Hepatocyte (in vitro differentiated cells): ENCODE measurements around the gene FOSB. TPM values are rescaled to one million over a fixed set of nuclear protein-coding genes. Genes with fewer than 3 reads are reported as not detected.

Source experiments
- DNase-seq: peaks from one replicate; pipeline ENCODE4 v3.0.0-alpha.2; 2016; ENCODE audit warnings: low spot score
- H2AFZ ChIP-seq: fragments of 200-600 bp; sonication (generic); 2 replicates; pipeline ENCODE4 v1.6.0; 2016; ENCODE audit warnings: antibody characterized with exemption, mild to moderate bottlenecking
- H3K27ac ChIP-seq: fragments of 200-600 bp; sonication (generic); 2 replicates; pipeline ENCODE4 v1.5.1; 2016; ENCODE audit warnings: mild to moderate bottlenecking
- H3K27me3 ChIP-seq: fragments of 200-600 bp; sonication (generic); 2 replicates; pipeline ENCODE4 v1.6.1; 2016
- H3K36me3 ChIP-seq: fragments of 200-600 bp; sonication (generic); replicated peaks from 2 replicates; pipeline ENCODE4 v1.5.1; 2016; ENCODE audit warnings: low read depth; ENCODE audit not compliant: insufficient read depth
- H3K4me1 ChIP-seq: fragments of 200-600 bp; sonication (generic); 2 replicates; pipeline ENCODE4 v1.5.1; 2016; ENCODE audit warnings: mild to moderate bottlenecking, moderate library complexity; ENCODE audit not compliant: insufficient read depth
- H3K4me2 ChIP-seq: fragments of 200-600 bp; sonication (generic); 2 replicates; pipeline ENCODE4 v1.6.0; 2016
- H3K4me3 ChIP-seq: fragments of 200-600 bp; sonication (generic); 2 replicates; pipeline ENCODE4 v1.5.1; 2016; ENCODE audit warnings: mild to moderate bottlenecking
- H3K79me2 ChIP-seq: fragments of 200-600 bp; sonication (generic); 2 replicates; pipeline ENCODE4 v1.6.0; 2017; ENCODE audit warnings: mild to moderate bottlenecking
- H3K9me2 ChIP-seq: fragments of 200-600 bp; sonication (generic); replicated peaks from 2 replicates; pipeline ENCODE4 v1.6.0; 2017; ENCODE audit warnings: mild to moderate bottlenecking; ENCODE audit not compliant: insufficient read depth
- H3K9me3 ChIP-seq: fragments of 200-600 bp; sonication (generic); 2 replicates; pipeline ENCODE4 v1.5.1; 2016; ENCODE audit warnings: low read depth, mild to moderate bottlenecking
- H4K20me1 ChIP-seq: fragments of 200-600 bp; sonication (generic); 2 replicates; pipeline ENCODE4 v1.6.0; 2016; ENCODE audit warnings: mild to moderate bottlenecking; ENCODE audit not compliant: insufficient read depth, poor library complexity, severe bottlenecking
- EZH2 ChIP-seq: fragments of 200-600 bp; sonication (generic); IDR thresholded peaks from 2 replicates; pipeline ENCODE4 v1.6.1; 2016; ENCODE audit warnings: antibody characterized with exemption, mild to moderate bottlenecking, borderline replicate concordance
- EZH2phosphoT487 ChIP-seq: fragments of 200-600 bp; sonication (generic); IDR thresholded peaks from one replicate; pipeline ENCODE4 v1.6.1; 2018; ENCODE audit warnings: antibody characterized with exemption, mild to moderate bottlenecking, low read depth, moderate library complexity; ENCODE audit not compliant: unreplicated experiment, severe bottlenecking
- WGBS: methylation state at CpG from one replicate; pipeline ENCODE4 v1.1.6; 2016; ENCODE audit warnings: low lambda C conversion rate; ENCODE audit errors: missing lambda C conversion rate; 5-methylcytosine and 5-hydroxymethylcytosine counted together
- polyA plus RNA-seq: library from polyadenylated mRNA; unstranded; fragments of >200 nt; fragmentation: Nextera tagmentation; extraction: Ambion mirVana; gene quantifications from 2 replicates; pipeline ENCODE4 v1.2.1, GENCODE V29; 2016
- total RNA-seq: library from RNA; depleted of rRNA; stranded (reverse); fragments of >200 nt; gene quantifications from 2 replicates; pipeline ENCODE4 v1.2.3, GENCODE V29; 2014
- TF ChIP-seq, protein P1 (sequence below): fragments of 200-600 bp; sonication (generic); IDR thresholded peaks from 2 replicates; pipeline ENCODE4 v1.5.1; 2016; ENCODE audit warnings: antibody characterized with exemption, mild to moderate bottlenecking; ENCODE audit not compliant: poor library complexity

The FOSB gene
- total and polyA plus RNA-seq, 2 experiments from 2014 or later, result 73.1 to 114 TPM

GRCh38 chr19:45448425-45448756, 19.4 kb upstream of the FOSB start:
- Histone ChIP-seq H3K4me3 (no peak overlapping the region), H2AFZ (no peak overlapping the region), H3K4me2 (no peak overlapping the region), H3K27me3 (no peaks in the 10 kb centered on the region), H4K20me1 (no peaks in the 10 kb centered on the region), H3K36me3 (no peaks in the 10 kb centered on the region), H3K27ac (peak overlapping the region; percentile 72), H3K79me2 (no peaks in the 10 kb centered on the region), H3K9me3 (no peaks in the 10 kb centered on the region), H3K4me1 (peaks cover 13% of the 10 kb centered on the region), H3K9me2 (no peaks in the 10 kb centered on the region)
- TF ChIP-seq EZH2phosphoT487, result no peak
- no peak for TF ChIP-seq EZH2
- TF ChIP-seq, protein P1, sequence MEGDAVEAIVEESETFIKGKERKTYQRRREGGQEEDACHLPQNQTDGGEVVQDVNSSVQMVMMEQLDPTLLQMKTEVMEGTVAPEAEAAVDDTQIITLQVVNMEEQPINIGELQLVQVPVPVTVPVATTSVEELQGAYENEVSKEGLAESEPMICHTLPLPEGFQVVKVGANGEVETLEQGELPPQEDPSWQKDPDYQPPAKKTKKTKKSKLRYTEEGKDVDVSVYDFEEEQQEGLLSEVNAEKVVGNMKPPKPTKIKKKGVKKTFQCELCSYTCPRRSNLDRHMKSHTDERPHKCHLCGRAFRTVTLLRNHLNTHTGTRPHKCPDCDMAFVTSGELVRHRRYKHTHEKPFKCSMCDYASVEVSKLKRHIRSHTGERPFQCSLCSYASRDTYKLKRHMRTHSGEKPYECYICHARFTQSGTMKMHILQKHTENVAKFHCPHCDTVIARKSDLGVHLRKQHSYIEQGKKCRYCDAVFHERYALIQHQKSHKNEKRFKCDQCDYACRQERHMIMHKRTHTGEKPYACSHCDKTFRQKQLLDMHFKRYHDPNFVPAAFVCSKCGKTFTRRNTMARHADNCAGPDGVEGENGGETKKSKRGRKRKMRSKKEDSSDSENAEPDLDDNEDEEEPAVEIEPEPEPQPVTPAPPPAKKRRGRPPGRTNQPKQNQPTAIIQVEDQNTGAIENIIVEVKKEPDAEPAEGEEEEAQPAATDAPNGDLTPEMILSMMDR, result no peak
- 95% methylated on average over 3 of the region's 3 CpGs for WGBS
- DNase-seq, result no peak

DNA sequence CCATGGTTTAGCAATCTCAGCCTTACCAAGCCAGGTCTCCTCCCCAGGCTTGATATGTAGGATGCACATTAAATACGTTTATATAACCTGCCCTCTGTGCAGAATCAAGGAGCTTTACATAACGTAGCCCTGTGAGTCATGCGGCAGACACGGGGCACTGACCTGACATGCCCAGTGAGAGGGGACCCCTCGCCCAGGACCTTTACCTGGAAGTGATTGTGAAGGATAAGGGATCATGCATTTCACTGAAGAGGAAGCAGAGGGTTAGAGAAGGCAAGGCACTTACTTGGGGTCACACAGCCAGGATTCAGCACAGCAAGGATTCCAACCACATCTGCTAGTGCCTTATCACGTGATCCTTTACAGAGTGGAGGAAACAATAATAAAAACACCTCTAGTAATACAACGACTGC, 18.9 kb upstream of the FOSB start:
- Histone ChIP-seq H4K20me1 (no peaks in the 10 kb centered on the region), H2AFZ (no peak overlapping the region), H3K79me2 (no peaks in the 10 kb centered on the region), H3K36me3 (no peaks in the 10 kb centered on the region), H3K4me3 (no peak overlapping the region), H3K4me1 (peaks cover 10% of the 10 kb centered on the region), H3K9me3 (no peaks in the 10 kb centered on the region), H3K27me3 (no peaks in the 10 kb centered on the region), H3K4me2 (no peak overlapping the region), H3K27ac (no peak overlapping the region), H3K9me2 (no peaks in the 10 kb centered on the region)
- DNase-seq, result no peak
- WGBS, result 56% methylated on average over 7 of the region's 7 CpGs
- TF ChIP-seq EZH2 (no peak), EZH2phosphoT487 (no peak)

DNA sequence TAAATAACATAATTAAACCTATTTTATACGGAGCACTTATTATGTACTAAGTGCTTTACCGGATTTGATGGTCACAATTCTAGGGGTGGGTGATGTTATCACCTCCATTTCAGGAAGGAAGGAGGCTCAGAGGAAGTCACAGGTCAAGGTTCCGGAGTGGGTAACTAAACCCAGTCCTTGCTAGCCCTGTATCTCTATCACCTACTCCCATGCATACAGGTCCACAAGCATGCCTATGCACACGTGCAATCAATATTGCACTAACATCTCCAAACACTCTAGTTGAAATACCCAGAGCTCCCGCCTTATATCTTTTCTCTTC, 17.8 kb upstream of the FOSB start:
- no peaks in the 10 kb centered on the region for H3K27me3 ChIP-seq
- no peaks in the 10 kb centered on the region for H4K20me1 ChIP-seq
- H2AFZ ChIP-seq, result peak overlapping the region; percentile 34
- peaks cover 8% of the 10 kb centered on the region for H3K4me1 ChIP-seq
- no peaks in the 10 kb centered on the region for H3K9me3 ChIP-seq
- peak overlapping the region; percentile 44 for H3K4me3 ChIP-seq
- peak overlapping the region; percentile 93 for H3K27ac ChIP-seq
- peak overlapping the region; percentile 77 for H3K4me2 ChIP-seq
- H3K36me3 ChIP-seq, result no peaks in the 10 kb centered on the region
- no peaks in the 10 kb centered on the region for H3K9me2 ChIP-seq
- TF ChIP-seq EZH2phosphoT487 (no peak), EZH2 (no peak)
- TF ChIP-seq, protein P1, result no peak
- DNase-seq, result no peak
- WGBS, result 52% methylated on average over 5 of the region's 5 CpGs
- no peaks in the 10 kb centered on the region for H3K79me2 ChIP-seq

DNA sequence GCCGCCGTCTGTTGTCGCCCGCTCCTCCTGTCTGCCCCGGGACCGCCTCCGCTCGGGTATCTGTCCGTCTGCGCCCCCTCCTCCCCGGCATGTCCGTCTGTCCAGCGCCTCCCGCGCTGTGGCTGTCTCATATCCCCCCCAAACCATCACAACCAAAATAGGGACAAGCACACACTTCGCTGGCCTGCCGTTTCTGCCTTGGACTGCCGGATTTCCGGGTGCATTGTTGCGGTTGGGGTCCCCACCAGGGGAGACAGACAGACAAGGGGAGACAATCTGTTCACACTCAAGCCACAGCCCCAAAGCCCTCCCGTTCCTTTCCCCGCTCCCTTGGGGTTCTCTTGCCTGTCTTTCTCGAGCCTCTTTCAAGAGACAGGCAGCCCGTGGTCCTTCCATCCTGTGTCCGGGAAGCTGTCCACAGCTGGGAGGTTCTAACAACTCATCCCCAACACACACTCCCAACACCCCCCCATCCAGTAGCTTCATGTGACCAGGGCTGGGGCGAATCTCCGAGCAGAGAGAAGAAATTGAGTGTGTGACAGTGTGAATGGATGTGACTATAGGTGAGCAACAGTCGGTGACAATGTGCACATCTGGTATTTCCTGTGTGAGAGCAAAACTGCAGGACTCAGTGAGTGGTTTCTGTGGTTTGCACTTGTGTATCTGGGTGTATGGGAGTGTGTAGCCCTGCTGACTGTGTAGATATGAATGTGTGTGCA, 16.5 kb upstream of the FOSB start:
- Histone ChIP-seq H3K9me3 (no peaks in the 10 kb centered on the region), H3K79me2 (no peaks in the 10 kb centered on the region), H3K36me3 (no peaks in the 10 kb centered on the region), H3K4me2 (peak overlapping the region; percentile 95), H3K4me1 (peaks cover 18% of the 10 kb centered on the region), H4K20me1 (no peaks in the 10 kb centered on the region), H3K9me2 (no peaks in the 10 kb centered on the region), H3K27ac (peak overlapping the region; percentile 94), H3K27me3 (no peaks in the 10 kb centered on the region), H3K4me3 (peak overlapping the region; percentile 44), H2AFZ (peak overlapping the region; percentile 59)
- peak; percentile 62 for DNase-seq
- WGBS, result 23% methylated on average over 25 of the region's 28 CpGs
- TF ChIP-seq EZH2, result no peak
- no peak for TF ChIP-seq EZH2phosphoT487
- TF ChIP-seq, protein P1, result no peak
